Epithelial cell of esophagus (primary cell): Measurements from ENCODE around the gene LYPD5.
"Not testable (repeated sequence)": the region's sequence is repeated elsewhere in the genome, so short reads cannot be mapped to it uniquely, and the experiment has no call there.

ENCODE experiments used
- DNase-seq: peaks from one replicate; pipeline ENCODE4 v3.0.0; 2010; ENCODE audit warnings: low read depth
- H3K4me3 ChIP-seq: 2 replicates; pipeline ENCODE4 v1.5.1; 2011; ENCODE audit warnings: mild to moderate bottlenecking, low read length, control low read depth
- TF ChIP-seq, protein P1 (sequence below): IDR thresholded peaks from 2 replicates; pipeline ENCODE4 v1.5.1; 2011; ENCODE audit warnings: low read depth, mild to moderate bottlenecking, low read length, control low read depth, inconsistent platforms; ENCODE audit not compliant: insufficient read depth; ENCODE audit errors: missing control alignments

Gene LYPD5

DNA sequence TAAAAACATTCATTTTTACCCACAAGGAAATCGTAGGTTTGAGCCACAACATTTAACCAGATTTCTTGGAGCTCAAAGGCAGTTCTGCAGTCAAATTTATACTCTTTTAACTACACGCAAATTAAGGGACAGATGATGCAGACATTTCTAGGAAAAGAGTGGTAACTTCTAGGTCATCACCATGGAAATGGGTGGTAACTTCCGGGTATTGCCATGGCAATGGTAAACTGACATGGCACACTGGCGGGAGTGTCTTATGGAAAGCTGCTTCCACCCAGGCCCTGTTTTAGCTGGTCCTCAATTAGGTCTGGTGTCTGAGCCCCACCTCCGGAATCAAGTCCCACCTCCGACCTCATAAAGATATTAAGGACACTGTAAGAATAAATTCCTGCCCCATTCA is 10.4 kb upstream of the LYPD5 start:
- H3K4me3 ChIP-seq: no peak overlapping the region
- DNase-seq: no peak
- TF ChIP-seq, protein P1, sequence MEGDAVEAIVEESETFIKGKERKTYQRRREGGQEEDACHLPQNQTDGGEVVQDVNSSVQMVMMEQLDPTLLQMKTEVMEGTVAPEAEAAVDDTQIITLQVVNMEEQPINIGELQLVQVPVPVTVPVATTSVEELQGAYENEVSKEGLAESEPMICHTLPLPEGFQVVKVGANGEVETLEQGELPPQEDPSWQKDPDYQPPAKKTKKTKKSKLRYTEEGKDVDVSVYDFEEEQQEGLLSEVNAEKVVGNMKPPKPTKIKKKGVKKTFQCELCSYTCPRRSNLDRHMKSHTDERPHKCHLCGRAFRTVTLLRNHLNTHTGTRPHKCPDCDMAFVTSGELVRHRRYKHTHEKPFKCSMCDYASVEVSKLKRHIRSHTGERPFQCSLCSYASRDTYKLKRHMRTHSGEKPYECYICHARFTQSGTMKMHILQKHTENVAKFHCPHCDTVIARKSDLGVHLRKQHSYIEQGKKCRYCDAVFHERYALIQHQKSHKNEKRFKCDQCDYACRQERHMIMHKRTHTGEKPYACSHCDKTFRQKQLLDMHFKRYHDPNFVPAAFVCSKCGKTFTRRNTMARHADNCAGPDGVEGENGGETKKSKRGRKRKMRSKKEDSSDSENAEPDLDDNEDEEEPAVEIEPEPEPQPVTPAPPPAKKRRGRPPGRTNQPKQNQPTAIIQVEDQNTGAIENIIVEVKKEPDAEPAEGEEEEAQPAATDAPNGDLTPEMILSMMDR: no peak

DNA sequence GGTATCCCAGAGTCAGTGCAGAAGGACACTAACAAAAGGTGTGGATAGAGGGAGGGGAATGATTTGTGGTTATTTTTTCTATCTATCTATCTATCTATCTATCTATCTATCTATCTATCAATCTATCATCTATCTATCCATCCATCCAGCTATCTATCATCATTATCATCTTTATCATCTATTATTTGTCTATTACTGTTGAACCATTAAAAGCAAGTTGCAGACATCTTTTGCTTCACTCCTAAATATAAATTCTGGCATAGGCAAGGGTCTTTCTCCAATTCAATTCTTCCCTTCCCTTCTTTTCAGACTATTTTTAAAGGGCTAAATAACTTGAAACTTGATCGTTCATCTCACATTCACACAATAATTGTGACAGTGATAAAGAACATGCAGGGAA is 10.0 kb upstream of the LYPD5 start:
- H3K4me3 ChIP-seq: no peak overlapping the region
- TF ChIP-seq, protein P1: no peak
- DNase-seq: no peak

DNA sequence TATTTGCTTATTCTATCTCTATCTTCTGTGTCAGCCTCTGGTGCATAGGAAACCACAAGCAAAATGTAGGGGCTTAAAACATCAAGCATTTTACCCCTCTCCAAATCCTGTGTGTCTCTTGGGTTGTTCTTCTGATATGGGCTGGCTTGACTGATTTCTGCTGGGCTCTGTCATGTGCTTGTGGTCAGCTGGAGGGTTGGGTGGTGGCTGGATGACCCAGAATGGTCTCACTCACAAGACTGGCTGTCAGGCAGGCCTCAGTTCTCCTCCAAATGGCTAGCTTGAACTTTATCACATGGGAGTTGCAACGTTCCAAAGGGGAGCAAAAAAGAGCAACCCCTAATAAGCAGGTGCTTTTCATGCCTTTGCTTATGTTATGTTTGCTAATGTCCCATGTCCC is 9.6 kb upstream of the LYPD5 start:
- no peak overlapping the region for H3K4me3 ChIP-seq
- no peak for DNase-seq
- TF ChIP-seq, protein P1: no peak

DNA sequence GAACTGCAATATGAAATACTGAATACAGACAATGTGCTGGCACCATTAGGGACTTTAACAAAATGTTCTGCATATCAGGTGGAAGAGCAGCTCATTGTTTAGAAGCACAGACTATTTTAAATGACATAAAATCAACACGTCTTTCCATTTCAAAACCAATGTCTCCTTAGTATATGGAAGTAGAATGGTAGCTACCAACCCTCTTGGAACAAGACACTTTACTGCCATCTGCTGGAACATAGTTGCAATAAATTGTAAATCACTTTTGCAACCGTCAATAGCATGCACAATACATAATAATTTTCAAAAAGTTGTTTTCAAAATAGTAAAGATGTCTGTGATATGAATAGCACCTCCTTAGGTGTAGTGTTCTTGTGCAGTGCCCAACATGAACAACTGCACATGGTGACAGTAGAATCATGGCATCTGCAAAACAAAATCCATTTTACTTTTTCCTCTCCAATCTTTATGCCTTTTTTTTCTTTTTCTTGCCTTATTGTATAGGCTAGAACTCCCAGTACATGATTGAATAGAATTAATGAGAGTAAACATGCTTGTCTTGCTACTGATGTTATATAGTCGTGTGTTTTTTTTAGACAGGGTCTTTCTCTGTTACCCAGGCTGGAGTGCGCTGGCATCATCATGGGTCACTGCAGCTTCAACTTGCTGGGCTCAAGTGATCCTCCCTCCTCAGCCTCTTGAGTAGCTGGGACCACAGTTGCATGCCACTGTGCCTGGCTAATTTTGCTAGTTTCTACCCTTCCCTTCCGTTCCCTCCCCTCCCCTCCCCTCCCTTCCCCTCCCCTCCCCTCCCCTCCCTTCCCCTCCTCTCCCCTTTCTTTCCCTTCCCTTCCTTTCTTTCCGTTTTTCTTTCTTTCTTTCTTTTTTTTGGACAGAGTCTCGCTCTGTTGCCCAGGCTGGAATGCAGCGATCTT is 7.8 kb upstream of the LYPD5 start:
- DNase-seq: peak; percentile 76
- TF ChIP-seq, protein P1: peak; percentile 64

DNA sequence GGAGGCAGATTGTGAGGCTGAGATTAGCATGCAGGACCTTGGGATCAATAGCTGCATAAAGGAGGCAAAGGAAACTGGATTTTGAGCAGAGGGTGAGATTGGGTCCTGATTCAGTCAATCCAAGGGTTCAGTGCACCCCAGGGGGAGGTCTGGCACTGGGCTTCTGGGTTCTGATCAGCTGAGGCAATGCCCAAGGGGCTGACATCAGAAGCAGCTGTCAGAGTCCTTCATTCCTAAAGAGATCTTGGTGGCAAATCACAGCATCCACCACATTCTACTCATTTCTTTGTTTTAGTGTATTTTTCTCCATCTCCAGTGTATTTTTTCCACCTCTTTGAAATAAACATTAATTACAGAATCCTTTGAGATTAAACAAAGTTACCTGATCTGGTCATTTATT is 5.4 kb upstream of the LYPD5 start:
- DNase-seq: no peak
- TF ChIP-seq, protein P1: no peak

More for the DNA sequence above, 7.8 kb upstream of the LYPD5 start:
- H3K4me3 ChIP-seq: no peak overlapping the region

DNA sequence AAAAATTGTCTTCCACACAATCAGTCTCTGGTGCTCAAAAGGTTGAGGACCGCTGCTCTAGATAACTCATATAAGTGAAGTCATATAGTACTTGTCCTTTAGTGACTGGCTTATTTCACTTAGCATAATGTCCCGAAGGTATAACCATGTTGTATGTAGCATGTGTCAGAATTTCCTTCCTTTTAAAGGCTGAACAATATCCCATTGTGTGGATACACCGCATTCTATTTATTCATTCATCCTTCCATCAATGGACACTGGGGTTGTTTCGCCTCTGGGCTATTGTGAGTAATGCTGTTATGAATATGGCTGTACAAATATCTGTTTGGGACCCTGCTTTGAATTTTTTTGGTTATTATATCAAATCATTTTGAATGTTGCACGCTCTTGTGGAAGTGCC is 4.6 kb upstream of the LYPD5 start:
- peak; percentile 35 for DNase-seq
- no peak overlapping the region for H3K4me3 ChIP-seq
- TF ChIP-seq, protein P1: no peak

More for the DNA sequence above, 5.4 kb upstream of the LYPD5 start:
- no peak overlapping the region for H3K4me3 ChIP-seq

DNA sequence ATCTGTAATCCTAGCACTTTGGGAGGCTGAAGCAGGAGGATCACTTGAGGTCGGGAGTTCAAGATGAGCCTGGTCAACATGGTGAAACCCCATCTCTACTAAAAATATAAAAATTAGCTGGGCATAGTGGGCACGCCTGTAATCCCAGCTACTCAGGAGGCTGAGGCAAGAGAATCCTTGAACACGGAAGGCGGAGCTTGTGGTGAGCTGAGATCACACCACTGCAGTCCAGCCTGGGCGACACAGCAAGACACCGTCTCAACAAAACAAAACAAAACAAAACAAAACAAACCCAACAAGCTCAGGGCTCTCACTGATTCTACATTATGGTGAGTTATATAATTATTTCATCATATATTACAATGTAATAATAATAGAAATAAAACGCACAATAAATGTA is 4.2 kb upstream of the LYPD5 start:
- not testable (repeated sequence) for DNase-seq, H3K4me3 ChIP-seq
